GM12878 (cell line): ENCODE results near the gene MCRIP2. TPM values are rescaled to one million over a fixed set of nuclear protein-coding genes. Genes with fewer than 3 reads are reported as not detected.

Experiments used
- ATF7 ChIP-seq: fragments of 450-650 bp; IDR thresholded peaks from 2 replicates; pipeline ENCODE4 v1.6.1; 2016; ENCODE audit warnings: low read depth, mild to moderate bottlenecking
- BRCA1 ChIP-seq: IDR thresholded peaks from 2 replicates; pipeline ENCODE4 v1.6.1; 2011; ENCODE audit warnings: low read depth, low read length, improper control_type of control experiment
- CBFB ChIP-seq: IDR thresholded peaks from 2 replicates; pipeline ENCODE4 v1.6.1; 2016; ENCODE audit warnings: antibody characterized with exemption, low read depth
- CHD2 ChIP-seq: IDR thresholded peaks from 2 replicates; pipeline ENCODE4 v1.6.1; 2011; ENCODE audit warnings: low read depth, low read length, improper control_type of control experiment, borderline replicate concordance
- E2F8 ChIP-seq: fragments of 450-650 bp; IDR thresholded peaks from 2 replicates; pipeline ENCODE4 v1.6.1; 2018; ENCODE audit warnings: mild to moderate bottlenecking, low read depth, moderate library complexity; ENCODE audit not compliant: partially characterized antibody
- EED ChIP-seq: sonication (generic); IDR thresholded peaks from 2 replicates; pipeline ENCODE4 v1.6.1; 2016; ENCODE audit warnings: antibody characterized with exemption, low read depth
- GATAD2B ChIP-seq: fragments of 450-650 bp; conservative IDR thresholded peaks from 2 replicates; pipeline ENCODE4 v1.6.1; 2017; ENCODE audit warnings: low read depth, mild to moderate bottlenecking, moderate library complexity
- HSF1 ChIP-seq: fragments of 150-350 bp; IDR thresholded peaks from 2 replicates; pipeline ENCODE4 v1.6.1; 2014; ENCODE audit warnings: mild to moderate bottlenecking, low read depth, low read length
- KAT2A ChIP-seq: conservative IDR thresholded peaks from 2 replicates; pipeline ENCODE4 v1.6.1; 2011; ENCODE audit warnings: low read depth, low read length; ENCODE audit not compliant: control insufficient read depth
- MEF2B ChIP-seq: fragments of 450-650 bp; IDR thresholded peaks from 2 replicates; pipeline ENCODE4 v1.6.1; 2018; ENCODE audit warnings: mild to moderate bottlenecking, moderate library complexity; ENCODE audit not compliant: partially characterized antibody, poor library complexity, severe bottlenecking
- MYB ChIP-seq: fragments of 150-350 bp; IDR thresholded peaks from 2 replicates; pipeline ENCODE4 v1.6.1; 2014; ENCODE audit warnings: mild to moderate bottlenecking, low read depth, low read length, borderline replicate concordance
- POLR2A ChIP-seq: IDR thresholded peaks from 2 replicates; pipeline ENCODE4 v1.6.1; 2011; ENCODE audit warnings: low read depth, mild to moderate bottlenecking, low read length
- RCOR1 ChIP-seq: conservative IDR thresholded peaks from 2 replicates; pipeline ENCODE4 v1.6.1; 2012; ENCODE audit warnings: low read depth, low read length, improper control_type of control experiment
- SMC3 ChIP-seq: IDR thresholded peaks from 2 replicates; pipeline ENCODE4 v1.6.1; 2011; ENCODE audit warnings: low read length, improper control_type of control experiment, borderline replicate concordance
- SUPT20H ChIP-seq: IDR thresholded peaks from 2 replicates; pipeline ENCODE4 v1.6.1; 2011; ENCODE audit warnings: low read depth, mild to moderate bottlenecking, low read length, moderate library complexity, borderline replicate concordance; ENCODE audit not compliant: control insufficient read depth
- TCF7 ChIP-seq: IDR thresholded peaks from 2 replicates; pipeline ENCODE4 v1.6.1; 2014; ENCODE audit warnings: antibody characterized with exemption, borderline replicate concordance
- ZBTB33 ChIP-seq: fragments of 450-650 bp; IDR thresholded peaks from 2 replicates; pipeline ENCODE4 v1.6.1; 2017; ENCODE audit warnings: mild to moderate bottlenecking
- ZNF217 ChIP-seq: fragments of 450-650 bp; IDR thresholded peaks from 2 replicates; pipeline ENCODE4 v1.6.1; 2017; ENCODE audit warnings: antibody characterized with exemption, mild to moderate bottlenecking
- ZNF274 ChIP-seq: IDR thresholded peaks from one replicate; pipeline ENCODE4 v1.8.0; 2011; ENCODE audit not compliant: insufficient read length, insufficient read depth
- ZNF592 ChIP-seq: fragments of 450-650 bp; IDR thresholded peaks from 2 replicates; pipeline ENCODE4 v1.6.1; 2017; ENCODE audit warnings: mild to moderate bottlenecking, moderate library complexity
- ZSCAN29 ChIP-seq: fragments of 450-650 bp; IDR thresholded peaks from 2 replicates; pipeline ENCODE4 v1.6.1; 2017; ENCODE audit warnings: mild to moderate bottlenecking, moderate library complexity
- polyA plus RNA-seq, 11 experiments: library from polyadenylated mRNA; depleted of rRNA in 4 of 11; unstranded in 6 of 11; stranded (reverse) in 5 of 11; fragments of >200 nt; fragmentation: Nextera tagmentation in 4 of 11; fragmentation: Illumina TruSeq in 1 of 11; extraction: Ambion mirVana in 4 of 11; extraction: Trizol in 1 of 11; gene quantifications; 1 replicate in 1 of 11; 2 replicates in 10 of 11; pipeline versions ENCODE4 v1.2.1 to v1.2.3, GENCODE V29; 2011 to 2016; ENCODE audit warnings: inconsistent platforms in 2 of 11, missing spikeins in 2 of 11, low read depth in 1 of 11
- total RNA-seq, 4 experiments: library from RNA; depleted of rRNA in 3 of 4; stranded (reverse); fragments of >200 nt in 3 of 4; fragmentation: Illumina TruSeq in 1 of 4; extraction: Trizol in 1 of 4; gene quantifications; 2 replicates each; pipeline versions ENCODE4 v1.2.1 to v1.2.3, GENCODE V29; 2013 to 2021

The MCRIP2 gene
- total and polyA plus RNA-seq, 10 of the 15 experiments (the other 5 are each of a cell fraction or from before 2014, with no cell fraction given) = 0.19 to 93.1 (median 57.9) TPM

- TF ChIP-seq E2F8 (no peak), TCF7 (no peak), GATAD2B (peak; percentile 52; the same call in 1 of the 2 replicates), ATF7 (no peak), ZNF592 (no peak), SUPT20H (no peak), HSF1 (no peak), KAT2A (no peak), POLR2A (peak; percentile 92), CBFB (no peak), BRCA1 (no peak), SMC3 (no peak), ZSCAN29 (0 out of 2 replicates have a peak, but pooled peaks have one; percentile 20), ZBTB33 (no peak), MEF2B (peak; percentile 68), ZNF274 (no peak), RCOR1 (no peak), CHD2 (peak; percentile 87), MYB (no peak), EED (no peak), ZNF217 (no peak)
These were observed 42.6 kb downstream of the MCRIP2 start, which contains the start of gene JMJD8 (continued) for GRCh38 chr16:684071-684794.
